Prostate gland (tissue), 2 donors: ENCODE results near the gene ZDHHC20.

ENCODE experiments used
- CTCF ChIP-seq, 4 experiments: fragments of 200-600 bp in 2 of 4; fragments of 450-650 bp in 2 of 4; sonication (generic) in 2 of 4; IDR thresholded peaks; 1 replicate in 3 of 4; 2 replicates in 1 of 4; pipeline ENCODE4 v1.5.1; 2016 to 2019; ENCODE audit warnings: antibody characterized with exemption in 4 of 4, mild to moderate bottlenecking in 2 of 4, moderate library complexity in 2 of 4
- POLR2A ChIP-seq: fragments of 450-650 bp; IDR thresholded peaks from one replicate; pipeline ENCODE4 v1.6.1; 2016; ENCODE audit warnings: antibody characterized with exemption, mild to moderate bottlenecking
- POLR2AphosphoS5 ChIP-seq: sonication (generic); formaldehyde crosslinking; IDR thresholded peaks from one replicate; pipeline ENCODE4 v1.6.1; 2017; ENCODE audit warnings: antibody characterized with exemption

GRCh38 chr13:21436582-21436981 is 22.5 kb downstream of the ZDHHC20 start:
- no peak for TF ChIP-seq CTCF (IDR thresholded peaks at IDR 0.05)
- no peak for TF ChIP-seq POLR2A
- no peak for TF ChIP-seq POLR2AphosphoS5
